Uterus (tissue), 4 donors: ENCODE measurements around the gene PTPRR. TPM values are rescaled to one million over a fixed set of nuclear protein-coding genes. Genes with fewer than 3 reads are reported as not detected.

Source experiments
- DNase-seq, 2 donors: peaks; one replicate each; pipeline ENCODE4 v3.0.0-alpha.2; 2019 to 2020
- H3K27ac ChIP-seq, 2 donors: fragments of 200-600 bp; sonication (generic); 1 replicate in 1 of 2; 2 replicates in 1 of 2; pipeline ENCODE4 v1.5.1; 2016 to 2018
- H3K27me3 ChIP-seq, 2 donors: fragments of 200-600 bp; sonication (generic); one replicate each; pipeline ENCODE4 v1.5.1; 2018 to 2019; ENCODE audit warnings: control low read depth in 1 of 2
- H3K36me3 ChIP-seq, 2 donors: fragments of 200-600 bp; sonication (generic); one replicate each; pipeline ENCODE4 v1.5.1; 2019; ENCODE audit warnings: control low read depth in 1 of 2
- H3K4me1 ChIP-seq, 2 donors: fragments of 200-600 bp; sonication (generic); one replicate each; pipeline ENCODE4 v1.5.1; 2018 to 2019; ENCODE audit warnings: control low read depth in 1 of 2
- H3K4me3 ChIP-seq, 2 donors: fragments of 200-600 bp; sonication (generic); 1 replicate in 1 of 2; 2 replicates in 1 of 2; pipeline ENCODE4 v1.5.1; 2018 to 2019; ENCODE audit warnings: mild to moderate bottlenecking in 1 of 2
- H3K9me3 ChIP-seq, 2 donors: fragments of 200-600 bp; sonication (generic); one replicate each; pipeline ENCODE4 v1.5.1; 2019; ENCODE audit warnings: control low read depth in 1 of 2
- CTCF ChIP-seq, 4 experiments: fragments of 200-600 bp in 2 of 4; fragments of 450-650 bp in 2 of 4; sonication (generic) in 2 of 4; IDR thresholded peaks; one replicate each; pipeline ENCODE4 v1.5.1; 2016 to 2019; ENCODE audit warnings: antibody characterized with exemption in 4 of 4, mild to moderate bottlenecking in 2 of 4, moderate library complexity in 1 of 4
- POLR2A ChIP-seq, 2 donors: fragments of 450-650 bp; IDR thresholded peaks; one replicate each; pipeline ENCODE4 v1.6.1; 2016; ENCODE audit warnings: antibody characterized with exemption in 2 of 2, mild to moderate bottlenecking in 1 of 2, moderate library complexity in 1 of 2
- intact Hi-C: fragments of 100-400 bp; cut with DNase I; formaldehyde crosslinking; loops from one replicate; pipeline ENCODE4 v1.15.1; 2023; ENCODE audit warnings: low total_unique reads
- small RNA-seq: library from RNA; depleted of rRNA; stranded (forward); fragments of <200 nt; gene quantifications from one replicate; pipeline ENCODE3, GENCODE V24; 2016
- total RNA-seq, 4 donors: library from RNA; depleted of rRNA in 3 of 4; stranded (reverse); fragments of >200 nt in 3 of 4; gene quantifications; one replicate each; pipeline versions ENCODE4 v1.1.0 to v1.2.4, GENCODE V29; 2014 to 2023
- donor health status: DM: yes; HTN: yes; CAD: no.

PTPRR gene
- total RNA-seq, 4 donors from 2014 or later, result 0.62 to 43.3 (median 7.6) TPM

GRCh38 chr12:70590549-70591226 lies 329.9 kb downstream of the PTPRR start:
- no peaks in the 10 kb centered on the region for H3K4me1 ChIP-seq
- intact Hi-C loops, result no loop called here
- TF ChIP-seq CTCF (IDR thresholded peaks at IDR 0.05), result no peak
- TF ChIP-seq POLR2A (IDR thresholded peaks at IDR 0.05), result no peak

GRCh38 chr12:70590051-70590450 lies 330.5 kb downstream of the PTPRR start:
- TF ChIP-seq POLR2A (IDR thresholded peaks at IDR 0.05) (no peak), CTCF (IDR thresholded peaks at IDR 0.05) (peak; percentile 53 to 77 (median 66))
- peak; percentile 26 to 62 for DNase-seq
- H3K9me3 ChIP-seq, result no peaks in the 10 kb centered on the region
- no peak overlapping the region for H3K4me3 ChIP-seq
- H3K27me3 ChIP-seq, result no peaks in the 10 kb centered on the region
- H3K36me3 ChIP-seq, result no peaks in the 10 kb centered on the region
- intact Hi-C loops, result no loop called here
- H3K27ac ChIP-seq, result no peak overlapping the region
- H3K4me1 ChIP-seq, result no peaks in the 10 kb centered on the region

More at GRCh38 chr12:70590549-70591226, 329.9 kb downstream of the PTPRR start:
- no peaks in the 10 kb centered on the region for H3K9me3 ChIP-seq
- no peak overlapping the region for H3K4me3 ChIP-seq
- DNase-seq, result no peak
- no peak overlapping the region for H3K27ac ChIP-seq
- H3K36me3 ChIP-seq, result no peaks in the 10 kb centered on the region
- H3K27me3 ChIP-seq, result no peaks in the 10 kb centered on the region

Small RNA genes lying within 50 kb of the gene (small RNA-seq; reads per million reads assigned to genes)
- gene RF00019, result not detected

Other genes with a start within 250 kb of the PTPRR start
- gene TSPAN8, start 237.3 kb upstream of the PTPRR start, total RNA-seq, result 10 to 100 TPM in 1 of 4 donors, 1 to 10 TPM in 1, under 1 TPM in 2; 0.29 to 16.3 (median 1.6) TPM